ENCODE measurements around the gene ZSCAN29. TPM values are rescaled to one million over a fixed set of nuclear protein-coding genes. Genes with fewer than 3 reads are reported as not detected.

The ZSCAN29 gene
- total RNA-seq, 1 donor from 2014 or later: 7.8 TPM

DNA sequence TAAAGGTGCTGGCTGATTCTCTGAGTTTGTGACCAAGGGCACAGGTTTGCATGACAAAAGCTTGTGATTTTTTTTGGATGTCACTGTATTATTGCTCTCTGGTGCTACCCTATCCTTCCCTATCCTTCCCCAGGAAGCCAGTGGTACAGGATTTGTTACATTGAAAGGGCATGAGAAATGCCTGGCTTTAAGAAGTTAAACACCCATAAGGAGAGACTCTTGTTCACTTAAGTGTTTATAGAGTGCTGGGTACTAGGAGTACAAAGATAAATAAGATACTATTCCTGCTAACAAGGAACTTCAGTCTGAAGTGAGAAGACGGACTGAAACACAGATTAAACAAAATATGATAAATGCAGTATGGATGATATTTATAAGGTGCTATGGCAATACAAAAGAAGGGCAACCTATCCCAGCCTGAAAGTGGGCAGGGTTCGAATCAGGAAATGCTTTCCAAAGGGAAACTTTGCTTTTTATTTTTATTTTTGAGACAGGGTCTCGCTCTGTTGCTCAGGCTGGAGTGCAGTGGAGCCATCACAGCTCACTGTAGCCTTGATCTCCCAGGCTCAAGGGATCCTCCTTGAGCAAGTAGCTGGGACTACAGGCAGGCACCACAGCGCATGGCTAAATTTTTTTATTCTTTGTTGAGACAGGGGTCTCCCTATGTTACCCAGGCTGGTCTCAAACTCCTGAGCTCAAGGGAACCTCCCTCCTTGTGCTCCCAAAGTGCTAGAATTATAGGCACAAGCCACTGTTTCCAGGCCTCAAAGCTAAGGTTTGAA lies 51.7 kb downstream of the ZSCAN29 start:
- intact Hi-C loops (cut with DNase I): no loop called here
- H3K27ac ChIP-seq: no peak overlapping the region
- no peaks in the 10 kb centered on the region for H3K27me3 ChIP-seq
- no peak overlapping the region for H3K4me3 ChIP-seq
- H3K36me3 ChIP-seq: no peaks in the 10 kb centered on the region
- DNase-seq (ENCODE audit: low spot score in 2 of 2): no peak
- TF ChIP-seq CTCF (IDR thresholded peaks at IDR 0.05): no peak
- H3K4me1 ChIP-seq: no peaks in the 10 kb centered on the region
- H3K9me3 ChIP-seq: no peaks in the 10 kb centered on the region

DNA sequence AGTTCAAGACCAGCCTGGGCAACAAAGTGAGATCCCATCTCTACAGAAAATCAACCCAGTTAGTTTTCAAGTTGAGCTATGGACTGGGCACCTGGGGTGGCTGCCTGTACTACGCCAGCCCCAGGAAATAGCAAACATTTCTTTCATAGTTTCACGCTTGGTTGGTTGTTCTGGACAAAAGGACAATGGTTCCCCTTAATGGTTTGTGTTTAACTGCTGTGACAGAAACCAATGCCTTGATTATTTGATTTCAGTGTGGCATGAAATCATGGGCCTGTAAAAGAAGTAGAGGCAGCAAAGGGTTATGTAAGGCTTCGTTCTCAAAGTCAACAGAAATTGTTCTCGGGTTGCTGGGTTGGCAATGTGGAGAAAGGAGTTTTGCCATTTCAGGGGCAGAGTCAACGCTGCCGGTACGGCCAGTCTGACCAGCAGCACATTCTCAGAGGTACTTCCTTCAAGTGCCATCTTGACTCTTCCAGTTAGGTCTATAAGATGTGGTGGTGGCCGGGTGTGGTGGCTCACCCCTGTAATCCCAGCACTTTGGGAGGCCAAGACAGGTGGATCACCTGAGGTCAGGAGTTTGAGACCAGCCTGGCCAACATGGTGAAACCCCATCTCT lies 53.2 kb downstream of the ZSCAN29 start:
- Histone ChIP-seq H3K27ac (no peak overlapping the region), H3K27me3 (no peaks in the 10 kb centered on the region), H3K36me3 (no peaks in the 10 kb centered on the region), H3K9me3 (no peaks in the 10 kb centered on the region), H3K4me1 (no peaks in the 10 kb centered on the region), H3K4me3 (no peak overlapping the region)
- intact Hi-C loops (cut with DNase I): no loop called here
- DNase-seq (ENCODE audit: low spot score in 2 of 2): no peak
- TF ChIP-seq CTCF (IDR thresholded peaks at IDR 0.05): no peak

- H3K27ac ChIP-seq: no peak overlapping the region
- no peaks in the 10 kb centered on the region for H3K36me3 ChIP-seq
- intact Hi-C loops (cut with DNase I): no loop called here
- no peaks in the 10 kb centered on the region for H3K27me3 ChIP-seq
- no peak for DNase-seq (ENCODE audit: low spot score in 2 of 2)
- H3K4me1 ChIP-seq: no peaks in the 10 kb centered on the region
- no peaks in the 10 kb centered on the region for H3K9me3 ChIP-seq
- no peak overlapping the region for H3K4me3 ChIP-seq
- TF ChIP-seq CTCF (IDR thresholded peaks at IDR 0.05): no peak
Measured at GRCh38 chr15:43316971-43317346, 53.9 kb downstream of the ZSCAN29 start.

- Histone ChIP-seq H3K36me3 (no peaks in the 10 kb centered on the region), H3K4me3 (no peak overlapping the region), H3K27ac (no peak overlapping the region), H3K27me3 (no peaks in the 10 kb centered on the region), H3K9me3 (no peaks in the 10 kb centered on the region), H3K4me1 (no peaks in the 10 kb centered on the region)
- no peak for TF ChIP-seq CTCF (IDR thresholded peaks at IDR 0.05)
- no peak for DNase-seq (ENCODE audit: low spot score in 2 of 2)
- intact Hi-C loops (cut with DNase I): no loop called here
Measured at GRCh38 chr15:43316016-43316970, 54.5 kb downstream of the ZSCAN29 start.

- DNase-seq (ENCODE audit: low spot score in 2 of 2): no peak
- Histone ChIP-seq H3K4me1 (no peaks in the 10 kb centered on the region), H3K36me3 (no peaks in the 10 kb centered on the region), H3K27ac (no peak overlapping the region), H3K27me3 (no peaks in the 10 kb centered on the region), H3K9me3 (no peaks in the 10 kb centered on the region), H3K4me3 (no peak overlapping the region)
- TF ChIP-seq CTCF (IDR thresholded peaks at IDR 0.05): no peak
- intact Hi-C loops (cut with DNase I): no loop called here
Measured at GRCh38 chr15:43314171-43314570, 56.7 kb downstream of the ZSCAN29 start.
